Hematopoietic multipotent progenitor cell treated with erythropoietin and hydrocortisone succinate and interleukin-3 and kit ligand, for 15 days (in vitro differentiated cells): Measurements from ENCODE around the gene CAMTA1.
"Not testable (repeated sequence)": the region's sequence is repeated elsewhere in the genome, so short reads cannot be mapped to it uniquely, and the experiment has no call there.

Experiments used
- DNase-seq: peaks from one replicate; pipeline ENCODE4 v3.0.0-alpha.2; 2015; ENCODE audit warnings: low spot score

The CAMTA1 gene

GRCh38 chr1:7409278-7409677 lies 624.0 kb downstream of the CAMTA1 start:
- no peak for DNase-seq

- DNase-seq = no peak
Observed at GRCh38 chr1:7410156-7410555, 624.9 kb downstream of the CAMTA1 start.

- DNase-seq = not testable (repeated sequence)
Observed at GRCh38 chr1:7417618-7418017, 632.4 kb downstream of the CAMTA1 start.

- DNase-seq = no peak
Observed at GRCh38 chr1:7418442-7419080, 633.3 kb downstream of the CAMTA1 start.

GRCh38 chr1:7420098-7420445 lies 634.8 kb downstream of the CAMTA1 start:
- DNase-seq = no peak

- DNase-seq = no peak
Observed at GRCh38 chr1:7420470-7421100, 635.3 kb downstream of the CAMTA1 start.

GRCh38 chr1:7421471-7422075 lies 636.3 kb downstream of the CAMTA1 start:
- DNase-seq = no peak

- DNase-seq = no peak
Observed at GRCh38 chr1:7422081-7422480, 636.8 kb downstream of the CAMTA1 start.

- no peak for DNase-seq
Observed at GRCh38 chr1:7422561-7422960, 637.3 kb downstream of the CAMTA1 start.

GRCh38 chr1:7422966-7423365 lies 637.7 kb downstream of the CAMTA1 start:
- no peak for DNase-seq

GRCh38 chr1:7424352-7424890 lies 639.2 kb downstream of the CAMTA1 start:
- no peak for DNase-seq

- DNase-seq = no peak
Observed at GRCh38 chr1:7425229-7425628, 640.0 kb downstream of the CAMTA1 start.

- no peak for DNase-seq
Observed at GRCh38 chr1:7425771-7426170, 640.5 kb downstream of the CAMTA1 start.

GRCh38 chr1:7426780-7427604 lies 641.7 kb downstream of the CAMTA1 start:
- DNase-seq = no peak

GRCh38 chr1:7427605-7428300 lies 642.5 kb downstream of the CAMTA1 start:
- no peak for DNase-seq

- no peak for DNase-seq
Observed at GRCh38 chr1:7429290-7429689, 644.0 kb downstream of the CAMTA1 start.

GRCh38 chr1:7430047-7430608 lies 644.9 kb downstream of the CAMTA1 start:
- no peak for DNase-seq

- DNase-seq = no peak
Observed at GRCh38 chr1:7430691-7431090, 645.4 kb downstream of the CAMTA1 start.

GRCh38 chr1:7432102-7432899 lies 647.0 kb downstream of the CAMTA1 start:
- no peak for DNase-seq

GRCh38 chr1:7432900-7433380 lies 647.7 kb downstream of the CAMTA1 start:
- DNase-seq = no peak

GRCh38 chr1:7434566-7434965 lies 649.3 kb downstream of the CAMTA1 start:
- no peak for DNase-seq
